ENCODE data around the gene UBA52.

GRCh38 chr19:18591735-18592385, 20.2 kb downstream of the UBA52 start:
- no peak for TF ChIP-seq EP300 (IDR thresholded peaks at IDR 0.05)
- TF ChIP-seq CTCF (IDR thresholded peaks at IDR 0.05) = no peak
- TF ChIP-seq POLR2A (IDR thresholded peaks at IDR 0.05) = no peak

Measured in gastroesophageal sphincter (tissue), 3 donors.